ENCODE results near the gene ZNF853.

ZNF853 gene

DNA sequence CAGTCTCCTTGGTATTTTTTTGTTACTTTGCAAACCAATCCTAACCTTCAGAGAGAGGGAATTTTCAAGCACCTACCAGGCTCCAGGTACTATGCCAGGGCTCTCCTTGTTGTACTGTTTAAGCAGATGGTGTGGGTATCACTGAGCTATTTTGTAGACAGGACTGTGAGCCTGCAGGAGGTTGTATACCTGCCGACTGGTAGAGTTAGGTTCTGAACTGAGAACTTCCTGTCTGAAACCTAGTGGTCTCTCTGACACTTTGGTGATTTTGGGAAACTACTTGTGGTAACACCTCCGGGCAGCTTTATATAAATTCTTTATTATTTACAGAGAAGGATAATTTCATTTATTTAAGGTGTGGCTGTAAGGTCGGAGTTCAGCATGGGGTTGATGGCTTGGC lies 4.6 kb downstream of the ZNF853 start:
- TF ChIP-seq GATA2 (IDR thresholded peaks at IDR 0.05; ENCODE audit: low read depth, low read length) (no peak), GATA3 (IDR thresholded peaks at IDR 0.05; ENCODE audit: low read depth, low read length) (no peak)

DNA sequence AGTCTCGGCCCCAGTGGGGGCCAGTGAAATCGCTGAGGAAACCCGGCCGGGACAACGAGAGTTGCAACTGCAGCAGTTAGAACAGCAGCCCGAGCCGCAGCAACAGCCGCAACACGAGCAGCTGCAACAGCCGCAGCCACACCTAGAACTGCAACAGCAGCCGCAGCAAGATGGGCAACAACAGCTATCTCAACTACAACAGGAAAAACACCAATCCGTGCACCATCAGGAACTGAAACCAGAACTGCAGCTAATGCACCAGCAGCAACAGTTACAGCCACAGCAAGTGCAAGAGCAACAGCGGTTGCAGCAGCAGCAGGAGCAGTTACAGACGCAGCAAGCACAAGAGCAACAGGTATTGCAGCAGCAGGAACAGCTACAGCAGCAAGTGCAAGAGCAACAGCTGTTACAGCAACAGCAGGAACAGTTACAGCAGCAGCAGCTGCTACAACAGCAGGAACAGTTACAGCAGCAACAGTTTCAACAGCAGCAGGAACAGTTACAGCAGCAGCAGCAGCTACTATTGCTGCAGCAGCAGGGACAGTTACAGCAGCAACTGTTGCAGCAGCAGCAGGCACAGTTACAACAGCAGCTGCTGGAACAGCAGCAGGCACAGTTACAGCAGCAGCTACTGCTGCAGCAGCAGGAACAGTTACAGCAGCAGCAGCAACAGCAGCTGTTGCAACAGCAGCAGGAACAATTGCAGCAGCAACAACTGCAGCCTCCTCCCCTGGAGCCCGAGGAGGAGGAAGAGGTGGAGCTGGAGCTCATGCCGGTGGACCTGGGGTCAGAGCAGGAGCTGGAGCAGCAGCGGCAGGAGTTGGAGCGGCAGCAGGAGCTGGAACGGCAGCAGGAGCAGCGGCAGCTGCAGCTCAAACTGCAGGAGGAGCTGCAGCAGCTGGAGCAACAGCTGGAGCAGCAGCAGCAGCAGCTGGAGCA lies 6.1 kb downstream of the ZNF853 start:
- TF ChIP-seq GATA2 (IDR thresholded peaks at IDR 0.05; ENCODE audit: low read depth, low read length): no peak
- no peak for TF ChIP-seq GATA3 (IDR thresholded peaks at IDR 0.05; ENCODE audit: low read depth, low read length)

DNA sequence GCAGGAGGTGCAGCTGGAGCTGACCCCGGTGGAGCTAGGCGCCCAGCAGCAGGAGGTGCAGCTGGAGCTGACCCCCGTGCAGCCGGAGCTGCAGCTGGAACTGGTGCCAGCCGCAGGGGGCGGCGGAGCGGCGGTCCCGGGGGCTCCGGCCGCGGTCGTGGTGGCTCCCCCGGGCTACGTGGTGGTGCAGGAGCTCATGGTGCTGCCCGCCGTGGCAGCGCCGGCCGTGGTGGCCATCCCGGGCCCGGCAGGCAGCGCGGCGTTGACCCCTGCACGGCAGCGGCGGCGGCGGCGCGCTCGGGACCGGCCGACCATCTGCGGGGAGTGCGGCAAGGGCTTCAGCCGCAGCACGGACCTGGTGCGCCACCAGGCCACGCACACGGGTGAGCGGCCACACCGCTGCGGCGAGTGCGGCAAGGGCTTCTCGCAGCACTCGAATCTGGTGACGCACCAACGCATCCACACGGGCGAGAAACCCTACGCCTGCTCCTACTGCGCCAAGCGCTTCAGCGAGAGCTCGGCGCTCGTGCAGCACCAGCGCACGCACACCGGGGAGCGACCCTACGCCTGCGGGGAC lies 6.8 kb downstream of the ZNF853 start:
- TF ChIP-seq GATA2 (IDR thresholded peaks at IDR 0.05; ENCODE audit: low read depth, low read length): no peak
- no peak for TF ChIP-seq GATA3 (IDR thresholded peaks at IDR 0.05; ENCODE audit: low read depth, low read length)

DNA sequence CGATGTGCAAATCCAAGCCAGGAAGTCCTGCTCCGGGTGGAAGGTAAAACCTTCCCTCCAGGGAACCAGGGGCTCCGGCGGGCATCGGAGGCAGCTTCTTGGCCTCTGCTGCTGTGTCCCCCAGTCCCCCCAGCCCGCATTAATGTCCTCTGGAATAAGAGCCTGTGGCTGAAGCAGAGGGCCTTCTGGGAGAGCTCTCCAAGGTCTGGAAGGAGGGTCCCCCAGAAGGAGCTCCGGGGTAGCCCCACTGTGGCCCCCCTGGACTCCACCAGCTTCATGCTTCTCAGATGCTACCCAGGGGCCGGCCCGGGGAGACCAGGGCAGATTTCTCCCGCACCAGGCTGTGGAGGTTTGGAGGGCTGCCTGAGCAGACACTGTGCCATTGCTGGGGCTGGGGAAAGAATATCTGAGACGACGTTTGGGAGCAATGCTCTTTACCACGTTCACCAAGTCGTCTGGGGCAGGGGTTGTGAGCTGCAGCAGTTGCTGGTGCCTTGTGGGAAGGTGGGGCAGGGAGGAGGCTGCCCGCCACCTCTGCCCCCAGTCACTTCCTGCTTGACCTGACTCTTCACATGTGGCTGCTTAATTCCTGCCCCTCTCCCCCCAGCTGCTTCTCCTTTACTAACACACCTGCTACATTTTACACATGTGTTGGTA lies 8.3 kb downstream of the ZNF853 start:
- TF ChIP-seq GATA3 (IDR thresholded peaks at IDR 0.05; ENCODE audit: low read depth, low read length) (no peak), GATA2 (IDR thresholded peaks at IDR 0.05; ENCODE audit: low read depth, low read length) (no peak)

DNA sequence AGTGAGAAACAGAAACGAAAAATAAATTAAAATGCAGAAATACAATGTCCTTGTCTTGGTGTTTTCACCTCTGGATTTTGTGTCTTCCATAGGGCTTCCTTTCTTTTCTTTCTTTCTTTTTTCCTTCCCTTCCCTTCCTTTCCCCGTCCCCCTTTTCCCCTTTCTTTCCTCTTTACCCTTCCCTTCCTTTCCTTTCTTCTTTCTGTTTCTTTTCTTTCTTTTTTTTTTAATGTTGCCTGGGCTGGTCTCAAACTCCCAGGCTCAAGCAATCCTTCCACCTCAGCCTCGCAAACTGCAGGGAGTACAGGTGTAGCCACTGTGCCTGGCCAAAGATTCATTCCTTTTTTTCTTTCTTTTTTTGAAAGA lies 8.8 kb downstream of the ZNF853 start:
- no peak for TF ChIP-seq GATA2 (IDR thresholded peaks at IDR 0.05; ENCODE audit: low read depth, low read length)
- no peak for TF ChIP-seq GATA3 (IDR thresholded peaks at IDR 0.05; ENCODE audit: low read depth, low read length)

DNA sequence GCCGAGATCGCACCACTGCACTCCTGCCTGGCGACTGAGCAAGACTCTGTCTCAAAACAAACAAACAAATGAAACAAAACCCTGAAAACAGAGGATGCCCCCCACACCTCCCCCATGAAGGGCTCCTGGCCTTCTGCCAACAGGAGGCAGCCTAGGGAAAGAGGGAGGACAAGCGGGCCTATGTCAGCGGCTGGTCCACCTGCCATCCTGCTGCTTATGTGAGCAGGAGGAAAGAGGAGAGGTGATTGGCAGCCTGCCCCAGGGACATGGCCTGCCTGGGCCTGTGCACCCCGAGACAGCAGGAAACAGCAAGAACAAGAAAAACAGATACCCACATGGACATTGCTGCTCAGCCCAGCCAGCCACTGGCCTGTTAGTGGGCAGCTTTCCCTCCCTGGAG lies 12.6 kb downstream of the ZNF853 start:
- TF ChIP-seq GATA2 (IDR thresholded peaks at IDR 0.05; ENCODE audit: low read depth, low read length): no peak

DNA sequence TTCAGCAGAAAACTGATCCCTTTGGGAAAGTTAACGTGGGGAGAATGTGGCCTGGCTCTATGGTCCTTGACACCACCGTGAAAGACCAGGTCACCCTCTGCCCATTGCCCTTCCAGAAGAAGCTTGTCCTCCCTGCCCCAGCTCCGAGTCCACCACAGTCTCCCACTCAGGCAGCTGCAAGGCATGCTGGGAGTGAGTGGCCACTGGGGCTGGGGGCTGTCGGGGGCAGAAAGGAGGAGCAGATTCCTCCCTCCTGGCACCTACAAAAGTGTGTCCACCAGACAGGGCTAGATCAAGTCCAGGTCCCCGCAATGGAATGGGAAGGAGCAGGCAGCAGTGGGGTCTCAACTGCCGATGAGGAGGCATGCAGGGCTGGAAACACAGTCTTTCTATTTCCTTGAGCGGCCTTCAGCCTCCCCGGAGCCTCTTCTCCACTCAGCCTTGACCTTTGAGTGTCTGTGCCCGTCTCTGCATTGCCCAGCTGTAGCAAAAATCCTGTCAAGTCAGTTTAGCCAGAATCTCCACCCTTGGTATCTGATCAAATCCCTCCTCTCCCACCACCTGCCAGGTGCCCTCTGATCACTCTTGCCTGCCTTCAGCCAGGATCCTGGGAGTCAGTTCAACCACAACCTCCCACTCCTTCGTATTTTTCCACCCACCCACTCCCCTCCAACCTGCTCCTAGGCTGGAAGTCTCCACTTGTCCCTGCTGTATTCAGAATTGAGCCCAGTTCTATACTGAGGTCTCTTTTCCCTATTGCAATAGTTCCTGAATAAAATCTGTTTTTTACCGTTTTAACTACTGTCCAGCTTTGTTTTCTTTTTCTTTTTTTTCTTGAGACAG lies 14.8 kb downstream of the ZNF853 start:
- TF ChIP-seq GATA2 (IDR thresholded peaks at IDR 0.05; ENCODE audit: low read depth, low read length) (no peak), GATA3 (IDR thresholded peaks at IDR 0.05; ENCODE audit: low read depth, low read length) (no peak)

DNA sequence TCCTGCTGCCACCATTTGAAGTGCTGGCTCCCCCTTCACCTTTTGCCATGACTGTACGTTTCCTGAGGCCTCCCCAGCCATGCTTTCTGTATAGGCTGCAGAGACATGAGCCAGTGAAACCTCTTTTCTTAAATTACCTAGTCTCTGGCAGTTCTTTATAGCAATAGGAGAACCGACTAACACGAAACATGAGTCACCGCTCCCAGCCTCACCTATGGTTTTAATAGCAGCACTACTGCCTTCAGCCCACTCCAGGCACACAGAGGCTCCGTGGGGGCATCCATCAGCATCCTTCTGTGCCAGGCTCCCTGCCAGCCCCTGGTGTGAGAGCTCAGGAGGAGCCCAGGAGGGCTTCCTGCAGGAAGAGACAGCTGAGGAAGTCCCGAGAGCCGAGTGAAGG lies 16.2 kb downstream of the ZNF853 start:
- TF ChIP-seq GATA3 (IDR thresholded peaks at IDR 0.05; ENCODE audit: low read depth, low read length) (no peak), GATA2 (IDR thresholded peaks at IDR 0.05; ENCODE audit: low read depth, low read length) (no peak)

DNA sequence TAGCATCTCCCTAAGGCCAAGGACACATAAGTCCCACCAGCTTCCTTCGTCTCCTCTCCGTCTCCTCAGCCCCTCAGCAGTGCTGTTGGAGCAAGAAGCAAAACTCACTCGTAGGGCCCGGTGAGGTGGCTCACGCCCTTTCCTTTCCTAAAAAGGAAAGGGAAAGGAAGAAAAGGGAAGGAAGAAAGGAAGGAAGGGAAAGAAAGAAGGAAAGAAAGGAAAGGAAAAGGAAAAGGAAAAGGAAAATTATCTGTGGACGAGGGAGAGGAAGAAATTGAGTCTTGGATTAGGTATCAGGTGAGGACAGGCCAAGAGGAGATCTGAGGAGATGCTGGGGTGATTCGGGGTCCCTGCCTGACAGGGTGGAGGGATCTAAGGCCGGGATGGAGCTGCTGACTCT lies 18.6 kb downstream of the ZNF853 start:
- TF ChIP-seq GATA2 (IDR thresholded peaks at IDR 0.05; ENCODE audit: low read depth, low read length) (no peak), GATA3 (IDR thresholded peaks at IDR 0.05; ENCODE audit: low read depth, low read length) (no peak)

DNA sequence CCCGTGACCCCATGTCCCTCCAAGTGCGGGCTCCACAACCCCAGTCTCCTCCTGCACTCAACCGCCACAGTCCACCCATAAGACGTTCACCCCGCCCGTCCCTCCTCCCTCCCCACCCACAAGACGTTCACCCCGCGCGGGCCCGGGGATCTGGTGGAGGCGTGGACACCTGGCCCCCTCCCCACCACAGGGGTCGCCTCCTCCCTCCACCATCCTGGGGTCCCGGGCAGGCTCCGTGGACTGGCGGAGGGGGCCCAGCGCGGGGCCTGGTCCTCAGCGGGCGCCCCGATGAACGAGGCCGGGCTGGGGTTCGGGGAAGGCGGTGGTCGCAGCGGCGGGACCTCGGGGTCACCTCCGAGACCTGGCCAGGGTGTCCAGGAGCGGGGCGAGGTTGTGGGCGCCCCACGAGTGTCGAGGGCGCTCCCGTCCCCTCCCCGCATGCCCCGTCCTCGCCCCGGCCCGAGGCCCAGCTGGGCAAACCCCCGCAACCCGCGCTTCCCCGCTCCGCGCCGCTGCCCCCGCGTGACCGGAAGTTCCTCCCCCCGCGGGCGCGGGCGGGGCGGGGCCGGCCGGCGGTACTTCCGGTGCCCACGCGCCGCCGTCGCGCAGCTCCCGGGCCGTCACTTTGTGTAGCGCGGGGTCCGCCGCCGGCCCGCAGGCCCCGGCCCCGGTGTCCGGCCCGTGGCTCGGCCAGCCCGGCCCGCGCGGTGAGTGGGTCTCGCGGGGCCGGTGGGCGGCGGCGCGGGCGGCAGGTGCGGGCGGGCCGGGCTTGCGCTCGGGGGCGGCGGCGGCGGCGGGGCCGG lies 21.5 kb downstream of the ZNF853 start, which contains the start of gene ZNF316:
TSS of gene ZNF316 (plus strand) at position 578 of the 803 bp plus-strand sequence. CDS start 5,092 bp downstream, outside the sequence.
- TF ChIP-seq GATA2 (IDR thresholded peaks at IDR 0.05; ENCODE audit: low read depth, low read length) (no peak), GATA3 (IDR thresholded peaks at IDR 0.05; ENCODE audit: low read depth, low read length) (no peak)

DNA sequence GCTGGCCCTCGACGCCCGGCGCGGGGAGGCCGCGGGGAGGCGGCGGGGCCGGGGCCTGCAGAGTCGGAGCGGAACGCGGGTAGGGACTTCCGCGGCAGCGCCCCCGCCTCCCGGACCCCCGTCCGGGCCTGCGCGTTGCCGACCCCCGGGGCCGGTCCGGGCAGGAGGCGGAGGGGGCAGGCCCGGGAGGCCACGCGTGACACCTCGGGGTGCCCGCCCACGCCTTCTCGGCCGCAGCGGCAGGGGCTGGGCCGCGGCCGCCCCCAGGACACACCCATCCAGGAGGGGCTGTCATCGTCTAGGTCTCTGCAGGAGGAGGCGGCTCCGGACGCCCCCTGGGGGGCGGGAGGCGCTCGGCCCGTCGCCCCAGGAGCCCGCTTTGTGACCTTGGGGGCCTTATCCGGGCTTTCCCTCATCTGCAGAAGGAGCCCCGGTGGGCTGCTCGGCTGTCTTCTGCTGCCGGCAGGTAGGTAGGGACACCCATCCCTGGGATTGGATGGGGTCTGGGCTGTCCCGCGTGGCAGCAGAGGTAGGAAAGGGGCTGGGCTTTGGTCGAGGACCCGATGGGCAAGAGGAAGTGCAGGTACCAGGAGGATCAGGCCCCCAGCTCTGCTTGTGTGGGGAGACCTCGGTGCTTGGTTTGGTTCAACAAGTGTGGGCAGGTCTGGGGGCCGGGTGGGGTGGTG lies 22.3 kb downstream of the ZNF853 start:
- TF ChIP-seq GATA2 (IDR thresholded peaks at IDR 0.05; ENCODE audit: low read depth, low read length): no peak
- TF ChIP-seq GATA3 (IDR thresholded peaks at IDR 0.05; ENCODE audit: low read depth, low read length): no peak

DNA sequence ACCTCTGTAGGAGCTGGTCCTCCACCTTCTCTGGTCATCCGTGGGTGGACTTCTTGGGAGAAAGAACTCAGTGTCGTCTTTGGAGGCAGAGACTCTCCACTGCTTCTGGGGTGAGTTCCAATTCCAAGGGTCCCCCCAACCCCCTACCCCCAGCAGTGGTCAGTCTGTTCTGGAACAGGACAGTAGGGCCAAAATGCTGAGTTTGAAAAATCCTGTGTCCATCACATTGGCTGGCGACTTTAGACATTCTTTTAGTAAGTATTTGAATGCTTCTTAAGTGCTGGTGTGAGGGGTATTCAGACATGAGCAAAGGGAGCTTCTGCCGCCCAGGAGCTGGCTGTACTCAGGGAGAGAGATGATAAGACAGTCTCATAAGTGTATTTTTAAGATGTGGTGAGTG lies 23.6 kb downstream of the ZNF853 start:
- TF ChIP-seq GATA3 (IDR thresholded peaks at IDR 0.05; ENCODE audit: low read depth, low read length) (no peak), GATA2 (IDR thresholded peaks at IDR 0.05; ENCODE audit: low read depth, low read length) (no peak)

DNA sequence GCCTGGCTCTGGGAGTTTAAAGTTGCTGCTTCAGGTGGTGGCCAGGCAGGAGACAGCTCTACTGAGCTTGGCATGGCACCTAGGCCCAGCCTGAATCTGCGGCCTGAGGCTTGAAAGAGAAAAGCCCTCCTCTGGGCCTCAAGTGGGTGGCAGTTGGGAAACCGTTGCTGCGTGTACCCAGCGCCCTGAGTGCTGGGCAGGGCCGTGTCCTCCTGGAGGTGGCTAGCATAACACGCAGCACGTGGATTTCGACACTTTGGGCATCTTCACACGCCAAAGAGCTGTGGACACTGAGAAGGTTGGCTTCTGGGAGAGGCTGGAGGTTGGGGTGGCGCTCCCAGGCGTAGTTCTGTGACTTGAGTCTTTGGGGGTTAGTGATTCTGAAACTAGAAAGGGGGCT lies 24.2 kb downstream of the ZNF853 start:
- TF ChIP-seq GATA3 (IDR thresholded peaks at IDR 0.05; ENCODE audit: low read depth, low read length) (no peak), GATA2 (IDR thresholded peaks at IDR 0.05; ENCODE audit: low read depth, low read length) (no peak)
